HL-60 (cell line): Measurements from ENCODE around the gene MTFP1.

ENCODE experiments used
- GABPA ChIP-seq: IDR thresholded peaks from 2 replicates; pipeline ENCODE4 v1.6.1; 2012; ENCODE audit warnings: low read depth
- POLR2AphosphoS5 ChIP-seq: IDR thresholded peaks from 2 replicates; pipeline ENCODE4 v1.6.1; 2012; ENCODE audit warnings: low read depth
- TF ChIP-seq, protein P1 (sequence below): IDR thresholded peaks from one replicate; pipeline ENCODE4 v1.5.1; 2011; ENCODE audit warnings: low read length, control low read depth, inconsistent platforms; ENCODE audit not compliant: insufficient read depth
- TF ChIP-seq, protein P2 (sequence below): IDR thresholded peaks from 2 replicates; pipeline ENCODE4 v1.6.1; 2012; ENCODE audit warnings: low read depth; ENCODE audit not compliant: insufficient replicate concordance

DNA sequence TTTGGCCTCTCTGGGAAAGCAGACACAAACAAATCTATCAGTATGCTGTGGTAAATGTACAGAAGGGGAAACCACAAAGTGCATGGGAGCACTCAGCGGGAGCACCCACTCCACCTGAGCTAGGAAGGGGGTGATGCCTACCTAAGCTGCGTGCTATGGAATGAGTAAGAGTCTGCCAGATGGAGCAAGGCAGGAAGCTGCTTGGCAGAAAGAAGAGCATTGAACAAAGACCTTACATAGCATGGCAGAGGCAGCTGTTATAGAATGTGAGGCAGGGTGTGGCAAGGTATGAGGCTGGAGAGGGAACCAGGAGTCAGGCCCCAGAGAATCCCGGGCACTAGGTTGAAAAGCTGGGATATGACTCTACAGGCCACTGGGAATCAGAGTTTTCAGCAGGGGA is 13.8 kb upstream of the MTFP1 start:
- TF ChIP-seq, protein P1, sequence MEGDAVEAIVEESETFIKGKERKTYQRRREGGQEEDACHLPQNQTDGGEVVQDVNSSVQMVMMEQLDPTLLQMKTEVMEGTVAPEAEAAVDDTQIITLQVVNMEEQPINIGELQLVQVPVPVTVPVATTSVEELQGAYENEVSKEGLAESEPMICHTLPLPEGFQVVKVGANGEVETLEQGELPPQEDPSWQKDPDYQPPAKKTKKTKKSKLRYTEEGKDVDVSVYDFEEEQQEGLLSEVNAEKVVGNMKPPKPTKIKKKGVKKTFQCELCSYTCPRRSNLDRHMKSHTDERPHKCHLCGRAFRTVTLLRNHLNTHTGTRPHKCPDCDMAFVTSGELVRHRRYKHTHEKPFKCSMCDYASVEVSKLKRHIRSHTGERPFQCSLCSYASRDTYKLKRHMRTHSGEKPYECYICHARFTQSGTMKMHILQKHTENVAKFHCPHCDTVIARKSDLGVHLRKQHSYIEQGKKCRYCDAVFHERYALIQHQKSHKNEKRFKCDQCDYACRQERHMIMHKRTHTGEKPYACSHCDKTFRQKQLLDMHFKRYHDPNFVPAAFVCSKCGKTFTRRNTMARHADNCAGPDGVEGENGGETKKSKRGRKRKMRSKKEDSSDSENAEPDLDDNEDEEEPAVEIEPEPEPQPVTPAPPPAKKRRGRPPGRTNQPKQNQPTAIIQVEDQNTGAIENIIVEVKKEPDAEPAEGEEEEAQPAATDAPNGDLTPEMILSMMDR: no peak
- TF ChIP-seq POLR2AphosphoS5 (no peak), GABPA (no peak)
- TF ChIP-seq, protein P2, sequence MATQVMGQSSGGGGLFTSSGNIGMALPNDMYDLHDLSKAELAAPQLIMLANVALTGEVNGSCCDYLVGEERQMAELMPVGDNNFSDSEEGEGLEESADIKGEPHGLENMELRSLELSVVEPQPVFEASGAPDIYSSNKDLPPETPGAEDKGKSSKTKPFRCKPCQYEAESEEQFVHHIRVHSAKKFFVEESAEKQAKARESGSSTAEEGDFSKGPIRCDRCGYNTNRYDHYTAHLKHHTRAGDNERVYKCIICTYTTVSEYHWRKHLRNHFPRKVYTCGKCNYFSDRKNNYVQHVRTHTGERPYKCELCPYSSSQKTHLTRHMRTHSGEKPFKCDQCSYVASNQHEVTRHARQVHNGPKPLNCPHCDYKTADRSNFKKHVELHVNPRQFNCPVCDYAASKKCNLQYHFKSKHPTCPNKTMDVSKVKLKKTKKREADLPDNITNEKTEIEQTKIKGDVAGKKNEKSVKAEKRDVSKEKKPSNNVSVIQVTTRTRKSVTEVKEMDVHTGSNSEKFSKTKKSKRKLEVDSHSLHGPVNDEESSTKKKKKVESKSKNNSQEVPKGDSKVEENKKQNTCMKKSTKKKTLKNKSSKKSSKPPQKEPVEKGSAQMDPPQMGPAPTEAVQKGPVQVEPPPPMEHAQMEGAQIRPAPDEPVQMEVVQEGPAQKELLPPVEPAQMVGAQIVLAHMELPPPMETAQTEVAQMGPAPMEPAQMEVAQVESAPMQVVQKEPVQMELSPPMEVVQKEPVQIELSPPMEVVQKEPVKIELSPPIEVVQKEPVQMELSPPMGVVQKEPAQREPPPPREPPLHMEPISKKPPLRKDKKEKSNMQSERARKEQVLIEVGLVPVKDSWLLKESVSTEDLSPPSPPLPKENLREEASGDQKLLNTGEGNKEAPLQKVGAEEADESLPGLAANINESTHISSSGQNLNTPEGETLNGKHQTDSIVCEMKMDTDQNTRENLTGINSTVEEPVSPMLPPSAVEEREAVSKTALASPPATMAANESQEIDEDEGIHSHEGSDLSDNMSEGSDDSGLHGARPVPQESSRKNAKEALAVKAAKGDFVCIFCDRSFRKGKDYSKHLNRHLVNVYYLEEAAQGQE: no peak
